Bronchial epithelial cell (primary cell): ENCODE measurements around the gene BBS12. TPM values are rescaled to one million over a fixed set of nuclear protein-coding genes. Genes with fewer than 3 reads are reported as not detected.

ENCODE experiments used
- DNase-seq: peaks from one replicate; pipeline ENCODE4 v3.0.0-alpha.2; 2010; ENCODE audit warnings: low read depth
- FAIRE-seq: peaks from 2 replicates; lab custom pipeline; 2011; peaks lifted over from hg19 to GRCh38; lab: Jason Lieb, UNC
- H3K27me3 ChIP-seq: 2 replicates; pipeline ENCODE4 v1.5.1; 2011; ENCODE audit warnings: low read length; ENCODE audit not compliant: control insufficient read depth, insufficient read depth
- H3K36me3 ChIP-seq: 2 replicates; pipeline ENCODE4 v1.5.1; 2011; ENCODE audit warnings: low read length; ENCODE audit not compliant: control insufficient read depth, insufficient read depth
- H3K4me3 ChIP-seq: 2 replicates; pipeline ENCODE4 v1.5.1; 2011; ENCODE audit warnings: mild to moderate bottlenecking, low read depth, low read length, control low read depth
- total RNA-seq: library from RNA; depleted of rRNA; stranded (reverse); fragments of >200 nt; gene quantifications from 2 replicates; pipeline ENCODE4 v1.2.1, GENCODE V29; 2014
- TF ChIP-seq, protein P1 (sequence below): IDR thresholded peaks from 2 replicates; pipeline ENCODE4 v1.5.1; 2011; ENCODE audit warnings: mild to moderate bottlenecking, moderate library complexity, low read length, control low read depth, inconsistent platforms; ENCODE audit not compliant: insufficient read depth, severe bottlenecking

Gene BBS12
- total RNA-seq, 1 donor from 2014 or later: 4.5 TPM

DNA sequence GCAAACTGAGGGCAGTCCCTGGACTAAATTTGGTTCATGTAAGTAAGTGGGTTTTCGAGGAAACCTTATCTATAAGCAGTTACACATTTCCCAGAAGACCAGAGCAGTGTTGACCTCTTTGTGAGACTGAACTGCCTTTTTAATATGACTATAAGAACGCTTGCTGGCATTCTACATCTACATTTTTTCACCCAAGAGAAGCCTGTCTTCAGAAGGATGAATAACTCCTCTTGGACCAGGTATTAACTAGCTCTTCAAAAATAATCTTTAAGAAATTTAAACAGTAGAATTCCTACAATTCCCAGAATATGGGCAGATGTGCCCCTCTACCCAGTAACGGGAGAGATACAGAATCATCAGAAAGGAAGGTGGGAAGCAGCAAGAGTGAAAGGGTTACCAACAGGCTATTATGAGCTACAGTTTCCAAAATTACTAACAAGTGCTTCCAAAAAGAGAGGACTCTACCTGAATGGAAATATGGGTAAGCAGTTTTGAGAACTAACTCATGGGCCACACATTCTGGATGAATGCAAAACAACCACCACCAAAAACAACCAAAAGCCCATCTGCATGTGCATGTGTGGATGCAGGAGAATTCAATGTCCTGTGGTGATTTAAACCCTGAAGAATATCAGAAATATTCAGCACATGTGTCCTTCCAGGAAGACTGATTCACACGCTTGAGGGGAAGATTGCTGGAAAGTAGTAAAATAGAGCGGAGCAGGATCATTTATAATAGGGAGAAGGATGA is 17.4 kb downstream of the BBS12 start:
- FAIRE-seq (no peak), DNase-seq (no peak)
- Histone ChIP-seq H3K36me3 (no peaks in the 10 kb centered on the region), H3K4me3 (no peak overlapping the region), H3K27me3 (no peaks in the 10 kb centered on the region)
- TF ChIP-seq, protein P1, sequence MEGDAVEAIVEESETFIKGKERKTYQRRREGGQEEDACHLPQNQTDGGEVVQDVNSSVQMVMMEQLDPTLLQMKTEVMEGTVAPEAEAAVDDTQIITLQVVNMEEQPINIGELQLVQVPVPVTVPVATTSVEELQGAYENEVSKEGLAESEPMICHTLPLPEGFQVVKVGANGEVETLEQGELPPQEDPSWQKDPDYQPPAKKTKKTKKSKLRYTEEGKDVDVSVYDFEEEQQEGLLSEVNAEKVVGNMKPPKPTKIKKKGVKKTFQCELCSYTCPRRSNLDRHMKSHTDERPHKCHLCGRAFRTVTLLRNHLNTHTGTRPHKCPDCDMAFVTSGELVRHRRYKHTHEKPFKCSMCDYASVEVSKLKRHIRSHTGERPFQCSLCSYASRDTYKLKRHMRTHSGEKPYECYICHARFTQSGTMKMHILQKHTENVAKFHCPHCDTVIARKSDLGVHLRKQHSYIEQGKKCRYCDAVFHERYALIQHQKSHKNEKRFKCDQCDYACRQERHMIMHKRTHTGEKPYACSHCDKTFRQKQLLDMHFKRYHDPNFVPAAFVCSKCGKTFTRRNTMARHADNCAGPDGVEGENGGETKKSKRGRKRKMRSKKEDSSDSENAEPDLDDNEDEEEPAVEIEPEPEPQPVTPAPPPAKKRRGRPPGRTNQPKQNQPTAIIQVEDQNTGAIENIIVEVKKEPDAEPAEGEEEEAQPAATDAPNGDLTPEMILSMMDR: no peak

DNA sequence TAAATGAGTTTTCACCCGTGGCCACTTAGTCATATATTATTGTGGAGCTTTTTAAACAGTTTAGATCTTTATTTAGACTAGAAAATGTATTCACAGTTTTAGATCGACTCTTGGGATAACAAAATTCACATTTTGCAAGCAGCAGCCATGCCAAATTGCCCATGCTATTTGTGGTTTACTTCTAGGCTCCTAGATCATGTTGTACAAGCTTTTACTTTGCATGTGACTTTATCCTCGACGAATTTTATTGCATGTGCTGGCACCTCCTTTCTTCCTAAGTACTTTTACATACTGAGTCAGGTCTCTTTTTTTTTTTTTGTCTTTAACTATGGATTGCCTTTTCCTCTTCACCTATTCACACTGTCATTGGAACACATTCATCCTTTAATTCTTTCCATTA is 23.2 kb downstream of the BBS12 start:
- no peaks in the 10 kb centered on the region for H3K27me3 ChIP-seq
- H3K4me3 ChIP-seq: no peak overlapping the region
- no peaks in the 10 kb centered on the region for H3K36me3 ChIP-seq
- FAIRE-seq (no peak), DNase-seq (no peak)
- TF ChIP-seq, protein P1: no peak

DNA sequence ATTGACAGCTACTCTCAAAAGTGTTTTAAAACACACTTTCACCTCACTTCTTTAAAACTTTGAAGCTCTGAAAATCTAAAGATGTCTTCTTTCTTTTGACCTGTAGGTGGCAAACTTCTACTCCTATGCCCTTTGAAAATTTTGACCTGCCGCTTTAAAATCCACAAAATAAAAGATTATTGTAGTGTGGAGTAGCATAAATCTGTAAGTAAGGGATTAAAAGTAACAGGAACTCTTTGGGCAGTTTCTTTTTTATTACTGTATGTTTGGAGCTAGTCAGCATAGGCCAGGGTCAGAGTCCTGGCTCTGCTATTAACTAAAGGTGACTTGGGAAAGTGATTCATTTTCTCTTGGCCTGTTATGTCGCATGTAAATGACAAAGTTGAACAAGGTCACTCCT is 25.5 kb downstream of the BBS12 start:
- DNase-seq: peak; percentile 31
- H3K36me3 ChIP-seq: no peaks in the 10 kb centered on the region
- FAIRE-seq: no peak

DNA sequence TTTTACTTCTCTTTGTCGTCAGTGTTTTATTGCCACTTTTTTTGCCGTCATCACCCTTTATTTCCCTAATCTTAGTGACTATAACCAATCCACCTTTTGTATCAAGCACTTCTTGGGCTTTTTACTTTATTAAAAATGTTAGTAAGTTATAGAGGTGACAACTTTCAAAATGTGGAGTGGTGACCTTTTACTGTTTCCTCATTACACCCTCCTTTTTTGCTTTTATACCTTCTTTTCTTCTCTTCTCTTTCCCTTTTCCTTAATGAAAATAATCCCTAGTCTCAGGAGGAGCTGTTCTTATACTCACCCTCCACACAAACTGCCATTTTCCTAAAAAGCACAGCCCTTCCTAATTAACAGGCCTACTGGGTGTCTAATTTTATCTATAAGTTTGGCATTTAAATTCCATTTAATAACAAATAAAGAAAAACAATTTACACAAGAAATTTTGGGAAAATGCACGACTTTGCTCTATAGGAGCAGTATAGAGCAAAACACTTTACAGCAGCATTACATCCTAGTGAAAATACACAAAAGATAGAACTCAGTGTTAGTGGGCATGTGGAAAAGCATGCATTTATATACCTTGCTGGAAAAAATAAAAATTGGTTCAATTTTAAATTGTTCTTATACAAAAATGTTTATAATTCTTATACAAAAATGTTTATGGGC is 27.3 kb downstream of the BBS12 start:
- Histone ChIP-seq H3K4me3 (no peak overlapping the region), H3K36me3 (no peaks in the 10 kb centered on the region), H3K27me3 (no peaks in the 10 kb centered on the region)
- TF ChIP-seq, protein P1: no peak
- no peak for FAIRE-seq
- no peak for DNase-seq

More for the DNA sequence above, 25.5 kb downstream of the BBS12 start:
- TF ChIP-seq, protein P1: peak; percentile 42
- H3K4me3 ChIP-seq: no peak overlapping the region
- H3K27me3 ChIP-seq: no peaks in the 10 kb centered on the region

DNA sequence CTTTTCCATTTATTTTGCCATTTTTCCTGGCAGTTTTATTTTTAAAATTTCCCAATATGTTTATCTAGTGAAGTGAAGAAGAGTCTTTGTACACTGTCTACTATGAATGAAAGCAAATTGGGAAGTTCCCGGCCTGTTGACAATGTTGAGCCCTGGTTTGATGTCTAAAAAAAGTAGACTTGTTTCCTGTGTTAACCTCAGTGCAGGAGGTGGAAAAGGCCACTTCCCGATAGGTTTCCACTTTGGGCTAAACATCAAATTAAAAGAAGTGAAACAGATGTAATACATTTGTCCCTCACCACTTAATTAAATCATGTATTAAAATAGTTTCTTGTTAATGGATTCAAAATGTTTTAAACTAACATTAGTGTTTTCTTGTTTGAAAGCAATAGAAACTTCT is 30.0 kb downstream of the BBS12 start:
- DNase-seq (no peak), FAIRE-seq (no peak)
- Histone ChIP-seq H3K4me3 (no peak overlapping the region), H3K36me3 (no peaks in the 10 kb centered on the region), H3K27me3 (no peaks in the 10 kb centered on the region)
- TF ChIP-seq, protein P1: no peak
